ENCODE data around the gene CREB3L2. TPM values are rescaled to one million over a fixed set of nuclear protein-coding genes. Genes with fewer than 3 reads are reported as not detected.

Gene CREB3L2
- total RNA-seq, 4 donors from 2014 or later: 10.9 to 24.5 (median 14.1) TPM

DNA sequence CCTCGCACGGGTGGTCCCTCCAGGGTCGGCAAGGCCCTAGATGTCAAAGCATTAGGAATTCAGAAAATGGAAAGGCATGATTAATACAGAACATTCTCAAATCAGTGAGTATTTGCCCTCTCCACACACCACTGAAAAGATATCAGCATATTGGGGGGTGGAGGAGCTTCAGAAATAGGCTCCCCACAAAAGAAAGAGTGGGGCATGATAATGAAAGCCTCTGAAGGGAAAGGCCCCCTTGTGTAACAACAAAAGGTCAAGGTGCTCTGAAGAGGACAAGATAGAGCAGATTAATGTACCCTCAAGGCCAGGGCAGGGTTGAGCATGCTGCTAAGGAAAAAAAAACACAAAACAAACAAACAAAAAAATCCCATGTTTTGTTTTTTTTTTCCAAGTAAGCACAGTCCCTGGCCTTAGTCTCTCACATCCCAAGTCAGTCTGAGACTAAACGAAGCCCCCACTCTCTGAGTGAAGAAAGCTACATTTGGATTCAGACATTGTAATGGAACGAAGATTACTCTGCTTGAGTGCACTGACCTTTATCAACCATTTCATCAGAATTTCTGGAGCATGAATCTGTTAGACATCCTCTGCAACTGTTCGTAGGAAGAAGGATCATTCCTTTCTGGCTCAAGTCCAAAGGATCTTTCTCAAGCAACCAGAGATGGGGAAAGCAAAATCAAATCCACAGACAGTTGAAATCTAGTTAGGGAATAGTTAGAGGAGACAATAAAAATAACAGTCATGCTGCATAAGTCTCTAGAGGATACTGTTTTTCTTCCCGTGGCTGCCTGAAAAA, 127.7 kb downstream of the CREB3L2 start:
- Histone ChIP-seq H3K4me1 (peaks cover 5% of the 10 kb centered on the region), H3K4me3 (no peak overlapping the region), H3K36me3 (peaks cover 25% of the 10 kb centered on the region), H3K27ac (peak overlapping the region; percentile 46), H3K9me3 (no peaks in the 10 kb centered on the region), H3K27me3 (no peaks in the 10 kb centered on the region)
- 67% methylated on average over 7 of the region's 7 CpGs for WGBS
- TF ChIP-seq POLR2A (IDR thresholded peaks at IDR 0.05): no peak
- no peak for TF ChIP-seq CTCF (IDR thresholded peaks at IDR 0.05)
- no peak for TF ChIP-seq EP300 (IDR thresholded peaks at IDR 0.05)
- TF ChIP-seq POLR2AphosphoS5 (IDR thresholded peaks at IDR 0.05): no peak
- no peak for DNase-seq (ENCODE audit: low spot score in 2 of 2)

DNA sequence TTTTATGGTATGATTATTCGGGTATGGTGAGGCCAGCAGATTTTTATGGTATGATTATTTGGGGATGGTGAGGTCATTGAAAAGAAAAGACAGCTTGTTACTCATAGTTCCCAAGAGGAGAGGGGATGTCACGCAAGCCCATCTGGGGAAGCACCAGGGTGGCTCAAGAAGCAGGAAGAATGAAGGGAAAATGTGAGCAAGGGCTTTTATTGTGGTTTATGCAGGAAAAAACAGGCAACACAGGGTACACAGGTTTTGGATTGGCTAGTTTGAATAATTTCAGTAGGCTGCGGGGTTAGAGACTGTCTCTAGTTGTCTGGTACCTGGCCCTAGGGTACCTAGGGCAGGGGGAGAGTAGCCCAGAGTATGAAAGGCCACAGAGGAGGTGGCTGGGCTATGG, 128.4 kb downstream of the CREB3L2 start:
- Histone ChIP-seq H3K9me3 (no peaks in the 10 kb centered on the region), H3K36me3 (peaks cover 25% of the 10 kb centered on the region), H3K27me3 (no peaks in the 10 kb centered on the region), H3K4me1 (no peaks in the 10 kb centered on the region), H3K27ac (peak overlapping the region; percentile 46), H3K4me3 (no peak overlapping the region)
- TF ChIP-seq POLR2AphosphoS5 (IDR thresholded peaks at IDR 0.05) (no peak), CTCF (IDR thresholded peaks at IDR 0.05) (no peak), EP300 (IDR thresholded peaks at IDR 0.05) (no peak), POLR2A (IDR thresholded peaks at IDR 0.05) (no peak)
- WGBS: 65% methylated on average over 3 of the region's 3 CpGs
- no peak for DNase-seq (ENCODE audit: low spot score in 2 of 2)

GRCh38 chr7:137871170-137871915, 130.5 kb downstream of the CREB3L2 start:
- Histone ChIP-seq H3K4me1 (no peaks in the 10 kb centered on the region), H3K4me3 (no peak overlapping the region), H3K9me3 (no peaks in the 10 kb centered on the region), H3K36me3 (peaks cover 23% of the 10 kb centered on the region), H3K27me3 (no peaks in the 10 kb centered on the region), H3K27ac (no peak overlapping the region)
- TF ChIP-seq EP300 (IDR thresholded peaks at IDR 0.05): no peak
- no peak for TF ChIP-seq CTCF (IDR thresholded peaks at IDR 0.05)
- no peak for TF ChIP-seq POLR2A (IDR thresholded peaks at IDR 0.05)
- TF ChIP-seq POLR2AphosphoS5 (IDR thresholded peaks at IDR 0.05): peak in 2 of 3 donors; percentile 3 to 51
- 84% methylated on average over 6 of the region's 7 CpGs for WGBS
- DNase-seq (ENCODE audit: low spot score in 2 of 2): no peak

DNA sequence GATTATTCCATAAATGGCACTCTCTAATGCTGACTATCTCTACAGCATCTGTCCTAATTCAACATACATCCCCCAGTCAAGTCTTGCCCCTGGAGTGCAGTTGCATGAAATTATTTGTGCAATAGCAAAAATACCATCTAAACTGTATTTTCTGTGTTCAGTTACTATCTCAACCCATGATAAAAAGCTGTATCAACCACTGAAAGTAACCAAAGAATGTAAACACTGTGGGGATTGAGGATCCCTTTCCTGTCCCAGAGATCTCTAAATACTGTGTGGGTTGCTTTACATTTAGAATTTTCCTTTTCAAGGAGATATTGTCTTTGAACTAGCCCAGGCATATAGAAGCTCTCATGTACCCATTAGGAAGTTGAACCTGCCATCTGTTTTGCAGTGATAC, 131.2 kb downstream of the CREB3L2 start:
- DNase-seq (ENCODE audit: low spot score in 2 of 2): no peak
- Histone ChIP-seq H3K27ac (no peak overlapping the region), H3K36me3 (peaks cover 25% of the 10 kb centered on the region), H3K9me3 (no peaks in the 10 kb centered on the region), H3K4me1 (no peaks in the 10 kb centered on the region), H3K27me3 (no peaks in the 10 kb centered on the region), H3K4me3 (no peak overlapping the region)
- no peak for TF ChIP-seq EP300 (IDR thresholded peaks at IDR 0.05)
- no peak for TF ChIP-seq POLR2A (IDR thresholded peaks at IDR 0.05)
- no peak for TF ChIP-seq POLR2AphosphoS5 (IDR thresholded peaks at IDR 0.05)
- no peak for TF ChIP-seq CTCF (IDR thresholded peaks at IDR 0.05)

- no peak overlapping the region for H3K27ac ChIP-seq
- DNase-seq (ENCODE audit: low spot score in 2 of 2): no peak
- no peaks in the 10 kb centered on the region for H3K27me3 ChIP-seq
- H3K36me3 ChIP-seq: peaks cover 21% of the 10 kb centered on the region
- 91% methylated on average over 1 of the region's 1 CpG for WGBS
- TF ChIP-seq POLR2AphosphoS5 (IDR thresholded peaks at IDR 0.05) (no peak), CTCF (IDR thresholded peaks at IDR 0.05) (no peak), EP300 (IDR thresholded peaks at IDR 0.05) (no peak), POLR2A (IDR thresholded peaks at IDR 0.05) (no peak)
- no peaks in the 10 kb centered on the region for H3K4me1 ChIP-seq
- H3K4me3 ChIP-seq: no peak overlapping the region
- H3K9me3 ChIP-seq: no peaks in the 10 kb centered on the region
Measured at GRCh38 chr7:137870078-137870477, 131.8 kb downstream of the CREB3L2 start.

All from suprapubic skin (tissue), 4 donors.